HG03095 (cell line): ENCODE data around the gene ARPC1A.
"Not testable (repeated sequence)": the region's sequence is repeated elsewhere in the genome, so short reads cannot be mapped to it uniquely, and the experiment has no call there.

ENCODE experiments used
- ATAC-seq: cut with Tn5 transposase; IDR thresholded peaks from one replicate; pipeline ENCODE4 v1.9.1; 2021; ENCODE audit warnings: moderate library complexity; ENCODE audit not compliant: unreplicated experiment

ARPC1A gene

DNA sequence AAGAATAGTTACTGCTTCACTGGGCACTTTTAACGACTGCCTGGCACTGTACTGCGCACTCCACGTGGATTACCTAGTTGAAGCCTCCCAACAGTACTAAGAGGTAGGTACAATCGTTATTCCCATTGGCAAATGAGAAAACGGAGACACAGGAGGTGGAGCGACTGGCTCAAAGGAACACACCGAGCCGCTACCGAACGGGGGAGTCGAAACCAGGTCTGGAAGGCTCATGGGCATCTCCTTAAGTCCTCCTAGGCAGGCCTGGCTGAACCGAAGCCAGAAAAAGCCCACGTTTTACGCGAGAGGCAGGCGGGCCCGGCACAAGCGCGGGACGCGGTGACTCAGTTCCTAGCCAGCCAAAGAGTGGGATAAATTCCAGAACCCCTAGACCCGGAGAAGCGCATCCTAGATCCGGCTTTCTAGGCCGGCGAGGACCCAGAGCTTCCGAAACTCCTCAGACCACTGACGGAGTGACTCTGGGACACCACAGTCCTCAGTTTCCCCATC is 82.2 kb downstream of the ARPC1A start:
- ATAC-seq = no peak

DNA sequence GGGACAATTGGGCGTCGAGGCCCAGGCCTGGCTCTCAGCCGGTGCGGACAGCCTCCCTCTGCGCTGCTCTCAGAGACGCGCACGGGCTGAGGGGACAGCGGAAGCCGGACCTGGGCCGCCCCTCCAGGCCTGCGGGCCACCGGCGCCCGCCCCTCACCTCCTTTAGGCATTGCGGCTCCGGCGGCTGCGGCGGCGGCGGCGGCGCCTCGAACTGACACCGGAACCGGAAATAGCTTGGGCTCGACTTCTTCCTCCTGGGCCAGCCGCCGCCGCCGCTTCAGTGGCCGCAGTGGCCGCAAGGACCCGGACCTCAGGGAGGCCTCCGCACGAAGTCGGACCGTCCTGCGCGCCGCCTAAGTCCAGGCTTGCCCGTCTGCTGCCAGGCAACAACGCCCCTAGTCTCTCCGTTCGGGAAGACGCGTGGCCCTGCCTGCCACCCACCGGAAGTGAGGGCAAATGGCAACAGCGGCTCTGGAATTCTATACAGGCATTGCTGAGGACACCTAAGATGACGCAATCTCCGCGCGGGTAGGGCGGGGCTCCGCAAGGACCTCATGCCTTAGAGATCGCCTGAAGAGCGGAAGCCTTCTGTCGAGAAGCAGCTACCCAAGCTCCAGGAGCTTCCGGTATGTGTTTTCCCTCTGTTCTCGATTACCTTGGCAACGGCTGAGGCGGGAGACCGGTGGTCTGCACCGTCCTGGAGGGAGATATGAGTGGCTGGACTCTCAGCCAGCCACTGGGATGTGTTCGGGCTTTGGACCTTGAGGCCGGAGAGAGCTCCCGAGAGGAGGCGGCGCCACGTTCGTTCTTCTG is 82.9 kb downstream of the ARPC1A start, which contains the start of the genes BUD31 and PDAP1:
BUD31 (plus strand) TSS at position 591 of the 813 bp plus-strand sequence. CDS start 2,124 bp downstream, outside the sequence.
PDAP1 (minus strand) TSS at position 219 of the 813 bp plus-strand sequence; CDS start at position 170, 49 bp downstream.
- ATAC-seq = peak; percentile 74

- peak; percentile 7 for ATAC-seq
Observed at GRCh38 chr7:99409192-99409572, 83.5 kb downstream of the ARPC1A start.

DNA sequence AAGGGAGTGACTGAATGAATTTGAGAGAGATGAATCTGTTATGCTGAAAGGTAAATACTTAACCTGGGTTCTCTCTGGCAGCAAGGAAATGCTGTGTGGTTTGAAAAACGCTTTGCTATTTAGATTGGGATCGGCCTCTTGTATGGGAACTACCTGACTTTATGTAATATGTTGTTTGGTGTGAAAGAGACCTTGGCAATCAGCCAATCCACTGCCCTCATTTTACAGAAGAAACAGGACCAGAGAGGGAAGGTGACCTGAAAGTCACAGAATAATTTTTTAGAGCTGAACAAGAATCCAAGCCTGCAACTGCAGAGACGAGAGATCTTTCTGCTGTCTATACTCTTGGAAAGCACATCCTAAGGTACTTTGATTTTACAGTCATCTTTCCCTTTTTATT is 84.1 kb downstream of the ARPC1A start:
- ATAC-seq = no peak

GRCh38 chr7:99410635-99411034 is 84.9 kb downstream of the ARPC1A start:
- no peak for ATAC-seq

GRCh38 chr7:99415513-99416127 is 89.9 kb downstream of the ARPC1A start:
- ATAC-seq = not testable (repeated sequence)
